NCI-H526 treated with DMSO at 0.1 percent for 48 hours (cell line): ENCODE data around the gene TRIM9.
"Not testable (repeated sequence)": the region's sequence is repeated elsewhere in the genome, so short reads cannot be mapped to it uniquely, and the experiment has no call there.

ENCODE experiments used
- DNase-seq: peaks from one replicate; lab custom pipeline; 2025; lab: John Stamatoyannopoulos, UW

The TRIM9 gene

GRCh38 chr14:51004801-51005526 lies 89.9 kb downstream of the TRIM9 start:
- DNase-seq: no peak

GRCh38 chr14:51004352-51004800 lies 90.5 kb downstream of the TRIM9 start:
- no peak for DNase-seq

- no peak for DNase-seq
These were observed 92.4 kb downstream of the TRIM9 start for GRCh38 chr14:51002406-51002999.

GRCh38 chr14:51000566-51000965 lies 94.3 kb downstream of the TRIM9 start:
- no peak for DNase-seq

GRCh38 chr14:50999726-51000125 lies 95.2 kb downstream of the TRIM9 start:
- no peak for DNase-seq

GRCh38 chr14:50998612-50999011 lies 96.3 kb downstream of the TRIM9 start:
- DNase-seq: no peak

GRCh38 chr14:50997712-50998111 lies 97.2 kb downstream of the TRIM9 start:
- no peak for DNase-seq

GRCh38 chr14:50994158-50994557 lies 100.7 kb downstream of the TRIM9 start:
- not testable (repeated sequence) for DNase-seq

GRCh38 chr14:50985859-50986331 lies 109.0 kb downstream of the TRIM9 start:
- DNase-seq: no peak

GRCh38 chr14:50985124-50985858 lies 109.6 kb downstream of the TRIM9 start:
- DNase-seq: no peak

- DNase-seq: no peak
These were observed 110.7 kb downstream of the TRIM9 start for GRCh38 chr14:50984036-50984710.

GRCh38 chr14:50979941-50980850 lies 114.7 kb downstream of the TRIM9 start:
- DNase-seq: no peak

GRCh38 chr14:50978888-50979287 lies 116.0 kb downstream of the TRIM9 start:
- no peak for DNase-seq

- no peak for DNase-seq
These were observed 116.4 kb downstream of the TRIM9 start for GRCh38 chr14:50978529-50978871.

- DNase-seq: no peak
These were observed 116.9 kb downstream of the TRIM9 start for GRCh38 chr14:50977863-50978528.

GRCh38 chr14:50974118-50974517 lies 120.8 kb downstream of the TRIM9 start:
- no peak for DNase-seq

- no peak for DNase-seq
These were observed 122.2 kb downstream of the TRIM9 start for GRCh38 chr14:50972734-50973133.

GRCh38 chr14:50970886-50971781 lies 123.8 kb downstream of the TRIM9 start:
- peak; percentile 11 for DNase-seq

- DNase-seq: no peak
These were observed 127.1 kb downstream of the TRIM9 start for GRCh38 chr14:50967790-50968189.

- DNase-seq: no peak
These were observed 127.8 kb downstream of the TRIM9 start for GRCh38 chr14:50967103-50967502.
